NB4 (cell line): Measurements from ENCODE around the gene HTRA1.

Experiments
- MYC ChIP-seq: IDR thresholded peaks from 2 replicates; pipeline ENCODE4 v1.6.1; 2011; ENCODE audit warnings: low read depth, low read length
- POLR2A ChIP-seq: IDR thresholded peaks from 2 replicates; pipeline ENCODE4 v1.6.1; 2011; ENCODE audit warnings: mild to moderate bottlenecking; ENCODE audit not compliant: insufficient read length; ENCODE audit errors: extremely low read depth
- TF ChIP-seq, protein P1 (sequence below): IDR thresholded peaks from one replicate; pipeline ENCODE4 v1.5.1; 2012; ENCODE audit warnings: low read depth, low read length
- TF ChIP-seq, protein P2 (sequence below): IDR thresholded peaks from 2 replicates; pipeline ENCODE4 v1.6.1; 2011; ENCODE audit warnings: low read depth, low read length

- TF ChIP-seq, protein P1, sequence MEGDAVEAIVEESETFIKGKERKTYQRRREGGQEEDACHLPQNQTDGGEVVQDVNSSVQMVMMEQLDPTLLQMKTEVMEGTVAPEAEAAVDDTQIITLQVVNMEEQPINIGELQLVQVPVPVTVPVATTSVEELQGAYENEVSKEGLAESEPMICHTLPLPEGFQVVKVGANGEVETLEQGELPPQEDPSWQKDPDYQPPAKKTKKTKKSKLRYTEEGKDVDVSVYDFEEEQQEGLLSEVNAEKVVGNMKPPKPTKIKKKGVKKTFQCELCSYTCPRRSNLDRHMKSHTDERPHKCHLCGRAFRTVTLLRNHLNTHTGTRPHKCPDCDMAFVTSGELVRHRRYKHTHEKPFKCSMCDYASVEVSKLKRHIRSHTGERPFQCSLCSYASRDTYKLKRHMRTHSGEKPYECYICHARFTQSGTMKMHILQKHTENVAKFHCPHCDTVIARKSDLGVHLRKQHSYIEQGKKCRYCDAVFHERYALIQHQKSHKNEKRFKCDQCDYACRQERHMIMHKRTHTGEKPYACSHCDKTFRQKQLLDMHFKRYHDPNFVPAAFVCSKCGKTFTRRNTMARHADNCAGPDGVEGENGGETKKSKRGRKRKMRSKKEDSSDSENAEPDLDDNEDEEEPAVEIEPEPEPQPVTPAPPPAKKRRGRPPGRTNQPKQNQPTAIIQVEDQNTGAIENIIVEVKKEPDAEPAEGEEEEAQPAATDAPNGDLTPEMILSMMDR: no peak
- TF ChIP-seq POLR2A (no peak), MYC (no peak)
- TF ChIP-seq, protein P2, sequence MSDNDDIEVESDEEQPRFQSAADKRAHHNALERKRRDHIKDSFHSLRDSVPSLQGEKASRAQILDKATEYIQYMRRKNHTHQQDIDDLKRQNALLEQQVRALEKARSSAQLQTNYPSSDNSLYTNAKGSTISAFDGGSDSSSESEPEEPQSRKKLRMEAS: no peak
These were observed at the start of gene HTRA1 for GRCh38 chr10:122461367-122461728.
